HG03175 (cell line): ENCODE results near the gene NPFFR1.
A peak's percentile ranks its signal among the peaks of the same experiment; 100 is the strongest.

Experiments
- ATAC-seq: cut with Tn5 transposase; IDR thresholded peaks from one replicate; pipeline ENCODE4 v1.9.1; 2021; ENCODE audit warnings: mild to moderate bottlenecking, moderate library complexity; ENCODE audit not compliant: unreplicated experiment

Gene NPFFR1

GRCh38 chr10:70293169-70293843, 9.5 kb upstream of the NPFFR1 start:
- peak; percentile 95 for ATAC-seq

GRCh38 chr10:70292004-70292403, 8.2 kb upstream of the NPFFR1 start:
- ATAC-seq: no peak

DNA sequence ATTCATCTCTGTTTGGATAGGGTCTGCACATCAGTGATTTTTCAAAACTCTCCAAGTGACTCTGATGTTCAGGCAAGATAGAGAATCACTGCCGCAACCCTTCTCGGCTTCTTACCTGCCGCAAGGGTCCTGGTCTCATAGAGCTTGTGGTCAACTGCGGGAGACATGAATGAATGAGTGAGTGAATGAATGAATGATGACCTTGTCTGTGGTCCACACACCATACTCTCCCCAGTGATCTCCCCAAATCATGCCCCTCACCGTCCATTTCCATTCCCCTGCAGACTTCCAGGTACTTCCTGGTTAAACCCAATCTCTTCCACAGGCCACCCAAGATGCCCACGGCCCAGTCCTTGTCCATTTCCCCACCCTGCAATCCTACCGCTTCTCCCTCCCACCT, 5.9 kb upstream of the NPFFR1 start:
- ATAC-seq: no peak

DNA sequence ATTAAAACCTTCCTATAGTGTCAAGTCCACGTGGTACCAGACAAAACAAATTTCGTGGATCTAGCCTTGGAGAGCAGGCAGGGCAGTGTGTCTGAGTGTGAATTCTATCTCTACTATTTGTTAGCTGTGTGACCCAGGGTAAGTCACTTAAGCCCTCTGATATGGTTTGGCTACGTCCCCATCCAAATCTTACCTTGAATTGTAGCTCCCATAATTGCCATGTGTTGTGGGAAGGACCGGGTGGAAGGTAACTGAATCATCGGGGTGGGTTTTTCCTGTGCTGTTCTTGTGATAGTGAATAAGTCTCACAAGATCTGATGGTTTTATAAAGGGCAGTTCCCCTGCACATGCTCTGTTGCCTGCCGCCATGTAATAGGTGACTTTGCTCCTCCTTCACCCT, 2.8 kb upstream of the NPFFR1 start:
- no peak for ATAC-seq

DNA sequence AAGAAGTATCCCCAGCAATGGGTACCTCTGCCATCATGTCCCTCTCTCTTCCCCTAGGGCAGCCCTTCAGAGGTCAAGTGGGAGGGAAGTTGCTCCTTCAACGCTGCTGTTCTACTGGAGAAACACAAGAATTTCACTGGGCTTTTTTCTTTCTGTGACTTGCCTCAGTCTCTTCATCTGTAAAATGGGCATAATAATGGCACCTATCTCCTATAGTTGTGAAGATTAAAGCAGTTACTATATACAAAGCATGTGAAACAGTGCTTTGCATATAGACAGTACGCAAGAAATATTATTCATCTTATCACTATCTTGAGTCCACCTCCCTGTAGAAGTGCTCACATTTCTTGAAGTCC, 1.6 kb upstream of the NPFFR1 start:
- ATAC-seq: no peak

DNA sequence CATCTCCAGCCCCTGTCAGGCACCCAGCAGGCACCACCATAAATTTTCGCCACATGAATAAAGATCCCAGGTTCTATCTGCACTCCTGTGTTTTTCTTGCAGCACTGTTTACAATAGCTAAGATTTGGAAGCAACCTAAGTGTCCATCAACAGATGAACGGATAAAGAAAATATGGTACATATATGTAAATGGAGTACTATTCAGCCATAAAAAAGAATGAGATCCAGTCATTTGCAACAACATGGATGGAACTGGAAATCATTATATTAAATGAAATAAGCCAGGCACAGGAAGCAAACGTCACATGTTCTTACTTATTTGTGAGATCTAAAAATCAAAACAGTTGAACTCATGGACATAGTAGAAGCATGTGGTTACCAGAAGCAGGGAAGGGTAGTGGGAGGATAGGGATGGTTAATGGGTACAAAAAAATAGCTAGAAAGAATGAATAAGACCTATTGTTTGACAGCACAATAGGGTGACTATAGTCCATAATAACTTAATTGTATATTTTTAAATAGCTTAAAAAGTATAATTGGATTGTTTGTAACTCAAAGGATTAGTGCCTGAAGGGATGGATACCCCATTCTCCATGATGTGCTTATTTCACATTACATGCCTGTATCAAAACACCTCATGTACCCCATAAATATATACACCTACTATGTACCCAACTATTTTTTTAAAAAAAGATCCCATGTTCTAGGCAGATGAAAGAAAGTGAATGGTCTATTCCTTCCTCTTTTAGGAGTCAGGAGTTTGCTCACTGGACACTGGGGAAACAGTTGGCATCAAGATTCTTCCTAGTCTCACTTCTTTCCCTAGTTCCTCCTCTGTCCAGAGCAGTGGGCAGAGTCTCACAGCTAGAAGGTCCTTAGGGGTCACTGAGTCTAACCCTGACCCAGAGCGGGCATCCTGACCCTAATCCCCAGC, 1.0 kb upstream of the NPFFR1 start:
- no peak for ATAC-seq

DNA sequence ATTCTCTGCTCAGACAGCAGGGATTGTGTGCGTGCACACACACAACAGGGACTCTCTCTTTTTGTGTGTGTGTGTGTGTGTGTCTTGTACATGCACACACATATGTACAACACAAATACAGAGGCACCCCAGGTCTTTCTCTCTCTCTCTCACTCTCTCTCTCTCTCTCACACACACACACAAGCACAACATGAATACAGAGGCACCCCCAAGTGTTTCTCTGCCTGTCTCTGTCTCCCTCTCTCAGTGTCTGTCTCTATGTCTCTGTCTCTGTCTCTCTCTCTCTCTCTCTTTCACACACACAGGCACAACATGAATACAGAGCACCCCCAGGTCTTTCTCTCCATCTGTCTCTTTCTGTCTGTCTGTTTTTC, 746 bp downstream of the NPFFR1 start:
- ATAC-seq: no peak

GRCh38 chr10:70281609-70282008, 2.2 kb downstream of the NPFFR1 start:
- ATAC-seq: no peak

GRCh38 chr10:70280099-70280498, 3.7 kb downstream of the NPFFR1 start:
- ATAC-seq: no peak

DNA sequence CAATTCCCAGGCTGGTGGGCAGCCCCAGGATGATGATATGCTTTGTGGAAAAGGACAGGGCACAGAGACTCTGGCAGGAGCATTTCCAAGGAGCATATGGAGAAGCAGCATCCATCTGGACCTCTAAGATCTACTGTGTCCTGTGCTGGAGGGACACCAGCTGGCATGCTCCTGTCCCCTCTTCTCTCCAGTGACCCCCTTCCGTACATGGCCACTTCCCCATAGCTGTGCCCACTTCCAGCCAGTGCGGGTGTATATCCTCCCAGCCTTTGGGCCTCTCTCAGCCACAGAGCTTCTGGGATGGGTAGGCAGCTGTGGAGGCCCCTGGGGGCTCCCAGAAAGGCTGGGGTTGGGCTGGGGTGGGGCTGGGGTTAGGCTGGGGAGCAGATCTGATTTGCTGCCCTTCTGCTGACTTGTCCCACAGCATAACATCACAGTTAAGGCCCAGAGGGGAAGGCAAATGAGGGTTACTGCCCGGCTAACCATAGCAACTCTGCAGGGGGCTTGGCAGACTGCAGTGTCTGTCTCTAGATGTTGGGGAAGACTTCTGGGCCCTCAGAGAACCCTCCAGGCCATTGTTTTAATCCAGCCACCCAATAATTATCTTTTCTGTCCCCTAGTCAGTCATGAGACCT, 6.3 kb downstream of the NPFFR1 start:
- ATAC-seq: no peak

DNA sequence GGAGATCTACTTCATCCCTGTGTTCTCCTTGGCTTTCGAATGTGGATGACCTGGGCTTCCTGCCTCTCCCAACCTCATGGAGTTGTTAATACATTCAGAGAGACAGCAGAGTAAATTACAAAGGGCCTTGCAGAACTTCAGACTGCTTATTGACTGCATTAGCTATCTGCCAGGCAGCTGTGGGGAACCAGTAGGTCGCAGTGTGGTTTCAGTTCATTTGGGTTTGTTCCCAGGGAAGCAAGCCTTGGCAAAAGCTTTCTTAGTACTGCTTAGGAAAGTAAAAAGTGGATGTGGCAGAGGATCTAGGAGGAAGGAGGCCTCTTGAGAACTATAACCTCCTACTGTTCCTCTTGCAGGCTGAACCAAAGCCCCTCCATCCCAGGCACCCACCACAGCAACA, 9.2 kb downstream of the NPFFR1 start:
- no peak for ATAC-seq

DNA sequence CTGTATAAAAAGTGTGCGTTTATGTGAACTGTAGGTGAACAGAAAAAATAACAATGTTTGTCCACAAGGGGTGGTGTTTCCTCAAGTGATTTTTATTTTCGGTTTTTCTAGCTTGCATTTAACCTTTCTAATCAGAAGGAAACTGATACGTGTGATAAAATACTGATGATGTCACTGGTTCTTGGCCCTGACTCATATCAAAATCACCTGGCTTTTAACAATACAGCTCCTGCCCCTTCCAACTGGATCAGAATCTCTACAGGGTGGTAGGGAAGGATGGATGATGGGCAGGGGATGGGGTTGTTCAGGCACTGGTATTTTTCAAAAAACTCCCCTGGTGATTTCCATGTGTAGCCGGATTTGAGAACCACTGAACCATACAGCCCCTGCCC, 10.9 kb downstream of the NPFFR1 start:
- peak; percentile 84 for ATAC-seq

GRCh38 chr10:70271996-70272924, 11.5 kb downstream of the NPFFR1 start:
- no peak for ATAC-seq

DNA sequence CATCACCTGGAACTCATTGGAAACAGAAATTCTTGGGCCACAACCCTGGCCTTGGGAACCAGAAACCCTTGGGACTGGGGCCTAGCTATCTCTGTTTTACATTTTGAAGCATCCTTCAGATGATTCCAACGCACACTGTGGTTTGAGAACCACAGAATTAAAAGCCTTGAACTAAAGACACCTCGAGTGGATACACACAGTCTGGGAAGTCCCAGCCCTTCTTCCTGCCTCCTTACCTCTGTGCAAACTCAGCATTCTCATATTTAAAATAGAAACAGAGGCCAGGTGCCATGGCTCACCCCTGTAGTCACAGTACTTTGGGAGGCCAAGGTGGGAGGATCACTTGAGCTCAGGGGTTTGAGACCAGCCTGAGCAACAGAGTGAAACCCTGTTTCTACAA, 12.9 kb downstream of the NPFFR1 start:
- ATAC-seq: no peak

- ATAC-seq: no peak
Measured at GRCh38 chr10:70269741-70270140, 14.1 kb downstream of the NPFFR1 start.

GRCh38 chr10:70268376-70268775, 15.4 kb downstream of the NPFFR1 start:
- no peak for ATAC-seq

DNA sequence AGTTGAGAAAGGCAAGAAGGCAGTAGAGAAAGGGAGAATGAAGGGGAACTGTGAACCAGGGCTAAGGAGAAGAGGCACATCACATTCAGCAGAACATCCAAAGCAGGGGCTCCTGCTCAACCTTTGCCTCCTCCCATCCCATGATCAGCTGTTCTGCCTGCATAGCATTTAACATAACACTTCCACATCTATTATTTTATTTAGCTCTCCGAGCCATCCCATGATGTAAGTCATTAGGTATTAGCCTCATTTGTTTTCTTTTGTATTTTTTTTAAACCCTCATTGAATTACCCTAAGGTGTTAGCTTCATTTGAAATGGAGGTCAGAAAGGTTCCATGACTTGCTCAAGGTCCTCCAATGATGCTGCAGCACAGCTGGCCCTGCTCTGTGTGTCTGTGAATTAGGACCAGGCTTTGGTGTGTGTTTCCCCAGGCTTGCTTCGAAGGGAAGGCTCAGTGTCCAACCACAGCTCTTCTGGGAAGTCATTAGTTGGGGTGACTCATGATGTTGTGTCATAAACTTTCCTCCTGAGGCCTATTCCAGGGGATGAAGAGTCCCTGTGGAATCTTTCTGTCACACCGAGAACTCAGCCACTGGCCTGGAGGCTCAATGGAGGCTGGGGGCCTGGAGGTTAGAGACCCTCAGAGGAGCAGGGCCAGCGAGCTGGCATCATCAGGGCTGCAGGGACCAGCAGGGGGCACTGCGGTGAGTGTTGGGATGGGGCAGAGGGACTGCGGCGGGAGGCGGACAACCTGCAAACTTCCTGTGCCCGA, 16.5 kb downstream of the NPFFR1 start:
- ATAC-seq: no peak

DNA sequence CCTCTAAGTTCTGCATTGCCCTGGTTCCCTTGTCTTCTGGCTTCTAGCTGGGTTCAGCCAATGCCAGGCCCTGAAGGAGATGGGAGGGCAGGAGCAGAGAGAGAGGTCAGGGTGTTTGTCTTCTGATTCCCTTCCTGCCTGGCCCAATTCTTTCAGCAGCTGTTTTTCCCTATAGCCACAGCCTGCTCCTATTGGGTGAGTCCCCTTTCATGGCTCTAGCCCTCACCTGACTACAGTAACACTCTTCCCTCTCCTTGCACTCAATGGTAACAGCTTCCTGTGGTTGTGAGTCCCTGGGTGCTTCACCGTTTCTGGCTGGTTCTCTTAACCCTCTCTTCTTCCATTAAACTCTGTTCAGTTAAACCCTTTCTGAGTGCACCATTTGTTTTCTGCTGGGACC, 17.1 kb downstream of the NPFFR1 start:
- no peak for ATAC-seq

- ATAC-seq: no peak
Measured at GRCh38 chr10:70266056-70266455, 17.7 kb downstream of the NPFFR1 start.

DNA sequence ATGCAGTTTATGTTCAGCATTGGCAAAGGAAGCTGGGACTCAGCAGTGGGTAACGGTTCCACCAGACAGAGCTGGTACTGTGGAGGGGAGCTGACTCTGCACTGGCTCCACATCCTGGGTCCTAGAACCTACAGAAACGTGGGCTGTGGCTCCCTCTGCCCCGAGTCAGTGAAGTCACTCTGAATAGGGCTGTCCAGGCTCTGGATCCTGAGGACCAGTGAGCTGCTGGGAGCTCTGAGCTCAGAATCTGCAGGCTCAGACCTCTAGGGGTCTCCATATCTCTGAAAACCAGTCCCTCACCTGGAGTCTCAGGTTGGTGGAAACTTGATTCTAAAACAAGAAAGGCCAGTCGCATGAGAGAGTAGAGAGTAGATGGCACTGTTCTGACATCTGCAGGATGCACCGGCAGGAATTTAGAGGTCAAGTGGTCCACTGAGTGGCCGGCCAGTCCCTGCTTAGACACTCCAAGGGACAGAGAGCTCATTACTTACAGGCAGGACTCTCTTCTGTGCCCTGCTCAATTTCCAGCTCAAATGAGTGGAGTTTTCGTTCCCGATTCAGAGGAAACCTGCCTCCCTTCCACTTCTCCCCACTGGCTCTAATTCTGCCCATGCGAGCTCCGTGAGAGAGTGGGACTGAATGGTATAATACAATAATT, 18.6 kb downstream of the NPFFR1 start:
- no peak for ATAC-seq
